PC-3 (cell line): ENCODE data around the gene NRXN2. TPM values are rescaled to one million over a fixed set of nuclear protein-coding genes. Genes with fewer than 3 reads are reported as not detected.

Experiments used
- ATAC-seq: fragments of 200-7000 bp; cut with Tn5 transposase; 2 replicates; pipeline ENCODE4 v1.9.1; 2020; ENCODE audit warnings: mild to moderate bottlenecking, moderate library complexity
- BruUV-seq: library from RNA; stranded (reverse); fragments of 400-500 nt; replicated peaks from 2 replicates; lab custom pipeline; 2021; lab: Mats Ljungman, UMichigan
- CTCF ChIA-PET: fragments of 300-600 bp; sonication (Branson Sonifier 250); formaldehyde crosslinking; loops from one replicate; lab custom pipeline; 2022; ENCODE audit warnings: antibody characterized with exemption; lab: Charles Lee
- POLR2A ChIA-PET: fragments of 300-600 bp; sonication (Branson Sonifier 250); formaldehyde crosslinking; loops from one replicate; lab custom pipeline; 2022; ENCODE audit warnings: antibody characterized with exemption; ENCODE audit not compliant: unreplicated experiment; lab: Charles Lee
- DNase-seq: peaks from one replicate; pipeline ENCODE4 v3.0.0-alpha.2; 2015
- H2AFZ ChIP-seq: fragments of 300-600 bp; sonication (generic); 2 replicates; pipeline ENCODE4 v1.6.0; 2016; ENCODE audit warnings: antibody characterized with exemption, low read length
- H3F3A ChIP-seq: fragments of 300-600 bp; sonication (generic); one replicate; pipeline ENCODE4 v1.6.0; 2017; ENCODE audit warnings: antibody characterized with exemption, low read length, control low read depth, mild to moderate bottlenecking; ENCODE audit not compliant: unreplicated experiment
- H3K27ac ChIP-seq: fragments of 300-600 bp; sonication (generic); 2 replicates; pipeline ENCODE4 v1.5.1; 2016; ENCODE audit warnings: mild to moderate bottlenecking, low read length
- H3K27me3 ChIP-seq: fragments of 300-600 bp; sonication (generic); 2 replicates; pipeline ENCODE4 v1.6.1; 2016; ENCODE audit warnings: low read length, mixed read lengths
- H3K36me3 ChIP-seq: fragments of 300-600 bp; sonication (generic); 2 replicates; pipeline ENCODE4 v1.6.1; 2016; ENCODE audit warnings: low read depth, mixed run types, low read length, mixed read lengths
- H3K4me1 ChIP-seq: fragments of 300-600 bp; sonication (generic); 2 replicates; pipeline ENCODE4 v1.5.1; 2016; ENCODE audit warnings: low read length; ENCODE audit not compliant: insufficient read depth
- H3K4me2 ChIP-seq: fragments of 300-600 bp; sonication (generic); 2 replicates; pipeline ENCODE4 v1.6.0; 2016; ENCODE audit warnings: low read length
- H3K4me3 ChIP-seq: fragments of 300-600 bp; sonication (generic); 2 replicates; pipeline ENCODE4 v1.5.1; 2016; ENCODE audit warnings: mild to moderate bottlenecking, low read length, mixed read lengths
- H3K79me2 ChIP-seq: fragments of 300-600 bp; sonication (generic); 2 replicates; pipeline ENCODE4 v1.6.1; 2017; ENCODE audit warnings: low read length, mixed read lengths
- H3K9ac ChIP-seq: fragments of 300-600 bp; sonication (generic); 2 replicates; pipeline ENCODE4 v1.6.0; 2016; ENCODE audit warnings: mild to moderate bottlenecking, low read length
- H3K9me2 ChIP-seq: fragments of 300-600 bp; sonication (generic); replicated peaks from 2 replicates; pipeline ENCODE4 v1.6.1; 2016; ENCODE audit warnings: mixed run types, low read length, mixed read lengths
- H3K9me3 ChIP-seq: fragments of 300-600 bp; sonication (generic); 2 replicates; pipeline ENCODE4 v1.6.1; 2016; ENCODE audit warnings: low read length, mixed read lengths
- H4K20me1 ChIP-seq: fragments of 300-600 bp; sonication (generic); 2 replicates; pipeline ENCODE4 v1.6.1; 2016; ENCODE audit warnings: low read length, mixed read lengths
- CTCF ChIP-seq: fragments of 300-600 bp; sonication (generic); conservative IDR thresholded peaks from 2 replicates; pipeline ENCODE4 v1.5.1; 2017; ENCODE audit warnings: antibody characterized with exemption, low read depth, mild to moderate bottlenecking, low read length
- EZH2 ChIP-seq: fragments of 300-600 bp; sonication (generic); IDR thresholded peaks from one replicate; pipeline ENCODE4 v1.6.1; 2017; ENCODE audit warnings: antibody characterized with exemption, mild to moderate bottlenecking, low read length; ENCODE audit not compliant: unreplicated experiment
- EZH2phosphoT487 ChIP-seq: fragments of 300-600 bp; sonication (generic); IDR thresholded peaks from 2 replicates; pipeline ENCODE4 v1.6.1; 2018; ENCODE audit warnings: mild to moderate bottlenecking, antibody characterized with exemption, low read length, borderline replicate concordance
- intact Hi-C: fragments of 100-400 bp; cut with micrococcal nuclease; formaldehyde crosslinking; loops from 2 replicates; pipeline ENCODE4 v1.9.0; 2023
- total RNA-seq: library from RNA; depleted of rRNA; stranded (reverse); fragments of >200 nt; gene quantifications from 2 replicates; pipeline ENCODE4 v1.2.3, GENCODE V29; 2014

The NRXN2 gene
- total RNA-seq, 1 experiment from 2014 or later: not detected

- BruUV-seq: no TSS peak
- H3K27ac ChIP-seq: no peak overlapping the region
- no peak for TF ChIP-seq CTCF
- no peak for TF ChIP-seq EZH2phosphoT487
- TF ChIP-seq EZH2: no peak
- H4K20me1 ChIP-seq: no peaks in the 10 kb centered on the region
- intact Hi-C loops: no loop called here
- ChIA-PET POLR2A (no interaction called here), CTCF (no interaction called here)
- no peak overlapping the region for H3K4me3 ChIP-seq
- no peak overlapping the region for H3K9ac ChIP-seq
- no peaks in the 10 kb centered on the region for H3K4me1 ChIP-seq
- H3K9me3 ChIP-seq: no peaks in the 10 kb centered on the region
- no peak for ATAC-seq
- H3K79me2 ChIP-seq: no peaks in the 10 kb centered on the region
- peak; percentile 38 for DNase-seq
- peaks cover 17% of the 10 kb centered on the region for H3K27me3 ChIP-seq
- H3K36me3 ChIP-seq: no peaks in the 10 kb centered on the region
- no peaks in the 10 kb centered on the region for H3K9me2 ChIP-seq
- no peak overlapping the region for H3K4me2 ChIP-seq
- no peak overlapping the region for H2AFZ ChIP-seq
- no peaks in the 10 kb centered on the region for H3F3A ChIP-seq
These were observed 103.1 kb downstream of the NRXN2 start for GRCh38 chr11:64619811-64620380.

DNA sequence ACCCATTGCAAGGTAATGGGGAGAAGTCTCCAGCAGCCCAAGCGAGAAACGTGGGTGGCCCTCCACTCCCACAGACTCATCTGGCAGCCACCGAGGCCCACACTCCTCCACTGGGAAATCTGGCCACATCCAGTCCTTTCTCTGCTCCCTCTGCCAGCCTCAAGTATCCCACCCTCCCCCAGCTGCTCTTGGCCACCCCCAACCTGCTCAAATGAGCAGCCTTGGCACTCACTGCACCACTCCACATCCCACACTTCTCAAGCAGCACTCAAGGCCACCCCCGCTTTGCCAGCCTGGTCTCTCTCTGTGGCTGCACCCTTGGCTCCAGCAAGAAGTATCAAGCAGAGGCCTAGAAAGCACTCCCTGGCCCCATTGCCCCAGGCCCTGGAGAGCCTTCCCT lies 103.8 kb downstream of the NRXN2 start:
- no TSS peak for BruUV-seq
- DNase-seq (no peak), ATAC-seq (no peak)
- Histone ChIP-seq H3K9me3 (no peaks in the 10 kb centered on the region), H3K4me1 (no peaks in the 10 kb centered on the region), H3K9me2 (no peaks in the 10 kb centered on the region), H3K79me2 (no peaks in the 10 kb centered on the region), H3K4me2 (no peak overlapping the region), H3K4me3 (no peak overlapping the region), H4K20me1 (no peaks in the 10 kb centered on the region), H3K27me3 (peaks cover 11% of the 10 kb centered on the region), H3F3A (no peaks in the 10 kb centered on the region), H3K27ac (no peak overlapping the region), H3K9ac (no peak overlapping the region), H2AFZ (no peak overlapping the region), H3K36me3 (no peaks in the 10 kb centered on the region)
- CTCF ChIA-PET: no interaction called here
- POLR2A ChIA-PET: no interaction called here
- no peak for TF ChIP-seq EZH2phosphoT487
- TF ChIP-seq CTCF: no peak
- TF ChIP-seq EZH2: no peak
- intact Hi-C loops: no loop called here

- H3K4me2 ChIP-seq: no peak overlapping the region
These were observed 106.2 kb downstream of the NRXN2 start for GRCh38 chr11:64616817-64617216.

More at GRCh38 chr11:64616817-64617216, 106.2 kb downstream of the NRXN2 start:
- H3K27ac ChIP-seq: no peak overlapping the region
- no peak overlapping the region for H3K4me3 ChIP-seq
- H3K4me1 ChIP-seq: no peaks in the 10 kb centered on the region
- intact Hi-C loops: no loop called here
- H3K27me3 ChIP-seq: 0 out of 2 replicates have a peak, but pooled peaks cover 11% of the 10 kb centered on the region
- DNase-seq: no peak
- BruUV-seq: no TSS peak
- H2AFZ ChIP-seq: no peak overlapping the region
- H4K20me1 ChIP-seq: no peaks in the 10 kb centered on the region
- H3K36me3 ChIP-seq: no peaks in the 10 kb centered on the region
- no peaks in the 10 kb centered on the region for H3K9me3 ChIP-seq
- ATAC-seq: no peak
- ChIA-PET POLR2A (no interaction called here), CTCF (no interaction called here)
- no peaks in the 10 kb centered on the region for H3F3A ChIP-seq
- H3K79me2 ChIP-seq: no peaks in the 10 kb centered on the region
- no peak overlapping the region for H3K9ac ChIP-seq
- TF ChIP-seq EZH2phosphoT487: no peak
- TF ChIP-seq CTCF: no peak
- no peak for TF ChIP-seq EZH2
- H3K9me2 ChIP-seq: no peaks in the 10 kb centered on the region
